A549 treated with dexamethasone at 1 μM for 4 hours (cell line): ENCODE results near the gene ZNF117. TPM values are rescaled to one million over a fixed set of nuclear protein-coding genes. Genes with fewer than 3 reads are reported as not detected.

Experiments used
- total RNA-seq: library from RNA; stranded (reverse); fragments of 200-300 nt; extraction: Qiagen RNA extraction; gene quantifications from 5 replicates; pipeline ENCODE4 v1.2.3, GENCODE V29; 2022

The ZNF117 gene
- 0.15 to 0.21 TPM (median 0.17 TPM) in 5 replicates for total RNA-seq

DNA sequence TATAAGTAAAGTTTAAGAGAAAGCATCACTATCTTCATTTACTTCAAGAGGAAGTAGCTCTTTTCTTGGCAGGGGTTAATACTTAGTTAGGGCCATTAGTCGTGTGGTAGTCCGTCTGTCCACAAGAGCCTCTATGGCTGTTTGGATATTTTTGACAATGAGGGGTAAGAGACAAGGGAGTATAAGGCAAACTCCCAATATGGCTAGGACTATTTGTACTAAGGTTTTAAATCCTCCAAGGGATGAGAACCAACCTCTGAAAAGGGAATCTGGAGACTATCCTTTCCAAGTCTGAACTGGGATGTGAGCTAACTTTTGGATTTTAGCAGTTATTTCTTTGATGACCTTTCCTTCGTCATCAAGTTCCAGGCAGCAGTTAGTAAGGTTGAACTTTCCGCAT, at the start of gene ZNF117:
Gene ZNF117, minus strand, starts transcription at position 101 of the 400 bp plus-strand sequence.

GRCh38 chr7:65006094-65006992, 15.5 kb upstream of the ZNF117 start, which contains the start of gene ERV3-1:
Gene ERV3-1 (minus strand): TSS chr7:65006687. CDS start chr7:64993026, 13,661 bp downstream.

Other genes with a start within 250 kb of the ZNF117 start
- 2.5 to 3.2 TPM (median 3.0 TPM) in 5 replicates for gene ZNF138, start 196.6 kb downstream of the ZNF117 start, total RNA-seq
- gene ZNF273, start 87.8 kb downstream of the ZNF117 start, total RNA-seq = 1.7 to 2.6 TPM (median 2.3 TPM) in 5 replicates
- 1.9 to 3.7 TPM (median 3.1 TPM) in 5 replicates for gene ERV3-1, start 15.7 kb upstream of the ZNF117 start, total RNA-seq